A549 treated with AZD2906 at 1 μM for 4 hours (cell line): ENCODE measurements around the gene RPL21. TPM values are rescaled to one million over a fixed set of nuclear protein-coding genes. Genes with fewer than 3 reads are reported as not detected.

Experiments
- total RNA-seq: library from RNA; stranded (reverse); fragments of 200-300 nt; extraction: Qiagen RNA extraction; gene quantifications from 5 replicates; pipeline ENCODE4 v1.2.3, GENCODE V29; 2022

RPL21 gene
- total RNA-seq, result 1,209 to 1,582 TPM (median 1,246 TPM) in 5 replicates

DNA sequence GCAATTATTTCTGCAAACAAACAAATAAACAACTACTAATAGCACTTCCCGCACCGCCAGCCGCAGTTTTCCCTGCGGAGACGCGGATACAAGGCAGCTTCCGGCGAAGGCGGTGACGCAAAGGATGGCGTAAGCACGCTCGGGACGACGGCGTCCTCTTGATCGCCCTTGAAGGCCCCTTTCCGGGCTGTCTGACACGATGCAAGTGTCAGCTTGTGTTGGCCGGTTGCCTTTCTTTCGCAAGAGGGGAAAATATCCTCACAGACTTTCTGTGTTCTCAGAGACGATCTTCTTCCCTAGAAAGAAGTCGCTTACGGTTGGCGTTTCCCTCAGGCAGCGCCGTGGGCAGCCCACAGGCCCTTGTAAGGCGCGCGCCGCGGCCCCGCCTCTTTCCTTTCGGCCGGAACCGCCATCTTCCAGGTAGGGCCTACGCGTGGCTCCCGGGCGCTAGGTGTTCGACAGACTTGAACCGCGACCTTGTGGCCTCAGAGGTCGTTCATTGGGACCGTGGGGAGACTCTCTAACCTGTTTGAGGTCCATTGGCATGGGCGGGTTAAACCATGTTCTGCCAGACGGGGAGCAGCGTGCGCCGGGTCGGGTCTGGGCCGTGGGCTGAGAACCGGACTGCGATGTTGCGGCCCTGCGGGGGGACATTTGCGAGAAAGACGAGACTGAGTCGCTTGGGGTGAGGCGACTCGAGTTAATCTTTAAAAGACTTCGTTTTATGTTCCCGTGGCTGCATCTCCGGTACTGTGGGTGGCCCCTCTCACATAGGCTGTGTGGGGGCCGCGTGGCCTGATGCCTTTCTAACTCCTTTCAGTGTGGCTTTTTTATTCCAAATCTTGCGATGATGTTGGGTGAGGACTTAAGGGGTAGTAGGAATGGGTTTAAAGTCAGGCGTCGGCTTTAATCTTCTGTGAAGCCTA lies at the start of gene RPL21:
Gene RPL21, plus strand, starts transcription at position 393 of the 926 bp plus-strand sequence. CDS start 2,219 bp downstream, outside the sequence.

DNA sequence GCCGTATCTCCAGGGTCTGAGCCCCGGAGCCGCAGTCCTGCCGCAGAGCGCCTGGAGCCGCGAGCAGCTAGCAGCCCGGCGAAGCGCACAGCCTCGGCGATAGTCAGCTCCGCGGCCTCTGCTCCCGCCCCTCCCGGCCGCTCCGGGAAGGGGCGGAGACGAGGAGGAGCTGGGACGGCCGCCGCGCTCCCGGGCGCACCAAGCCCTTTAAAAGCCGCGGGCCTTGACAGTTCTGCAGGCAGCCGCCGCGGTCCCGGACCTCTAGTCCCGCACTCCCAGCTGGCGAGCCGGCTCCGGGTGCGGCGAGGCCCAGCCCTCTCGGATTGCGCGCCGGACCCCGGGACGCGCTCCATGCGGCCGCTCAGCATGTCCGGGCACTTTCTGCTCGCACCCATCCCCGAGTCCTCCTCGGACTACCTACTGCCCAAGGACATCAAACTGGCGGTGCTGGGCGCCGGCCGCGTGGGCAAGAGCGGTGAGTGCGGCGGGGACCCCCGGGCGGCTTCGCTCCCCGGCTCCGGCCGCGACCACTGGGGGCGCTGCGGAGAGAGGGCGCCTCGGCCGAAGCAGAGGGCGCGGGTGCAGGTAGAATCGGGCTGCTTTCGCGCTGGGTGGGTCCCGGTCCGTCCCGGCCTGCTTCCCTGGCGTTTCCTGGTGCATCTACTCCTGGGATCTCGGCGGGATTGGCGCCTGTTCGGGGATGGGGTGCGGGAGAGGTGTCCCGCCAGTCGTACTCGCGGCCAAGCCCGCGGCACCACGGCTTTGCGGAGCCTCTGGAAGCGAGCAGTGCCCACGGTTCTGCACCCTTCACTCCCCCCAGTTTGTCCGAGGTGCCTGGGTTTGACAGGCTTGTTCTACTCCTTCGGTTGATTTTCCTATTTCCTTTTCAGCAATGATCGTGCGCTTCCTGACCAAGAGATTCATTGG lies 19.5 kb downstream of the RPL21 start, which contains the start of gene RASL11A:
Gene RASL11A, plus strand, starts transcription at position 237 of the 927 bp plus-strand sequence. Its CDS starts 115 bp downstream, at position 352.

Other genes starting within 250 kb of the RPL21 start
- 13.9 to 17.8 TPM (median 17.4 TPM) in 5 replicates for gene USP12, start 79.7 kb upstream of the RPL21 start, total RNA-seq
- 2.8 to 7.7 TPM (median 4.8 TPM) in 5 replicates for gene RASL11A, start 19.3 kb downstream of the RPL21 start, total RNA-seq
- gene GTF3A, start 173.1 kb downstream of the RPL21 start, total RNA-seq, result 92.0 to 96.3 TPM (median 93.2 TPM) in 5 replicates
- 20.1 to 23.4 TPM (median 22.5 TPM) in 5 replicates for gene MTIF3, start 199.0 kb downstream of the RPL21 start, total RNA-seq